Stimulated activated naive CD4-positive, alpha-beta T cell treated with Interleukin-2 at 50 U/mL for 16 hours (primary cell): ENCODE results near the gene HDAC2.
"Not testable (repeated sequence)": the region's sequence is repeated elsewhere in the genome, so short reads cannot be mapped to it uniquely, and the experiment has no call there.

Experiments
- DNase-seq: peaks from one replicate; lab custom pipeline; 2025; lab: John Stamatoyannopoulos, UW

HDAC2 gene

GRCh38 chr6:113970805-113971676 lies at the start of gene HDAC2:
HDAC2 (minus strand) TSS chr6:113971148; CDS start chr6:113970908, 240 bp downstream.
- DNase-seq, result peak; percentile 83

- DNase-seq, result no peak
These were observed 49.2 kb upstream of the HDAC2 start for GRCh38 chr6:114020196-114020595.

GRCh38 chr6:114017146-114017545 lies 46.2 kb upstream of the HDAC2 start:
- DNase-seq, result not testable (repeated sequence)

- not testable (repeated sequence) for DNase-seq
These were observed 43.2 kb upstream of the HDAC2 start for GRCh38 chr6:114014106-114014505.

- DNase-seq, result not testable (repeated sequence)
These were observed 40.5 kb upstream of the HDAC2 start for GRCh38 chr6:114011486-114011885.

GRCh38 chr6:114010540-114010939 lies 39.6 kb upstream of the HDAC2 start:
- no peak for DNase-seq

GRCh38 chr6:114009192-114009591 lies 38.2 kb upstream of the HDAC2 start:
- no peak for DNase-seq

GRCh38 chr6:114008331-114008730 lies 37.4 kb upstream of the HDAC2 start:
- no peak for DNase-seq

- peak; percentile 7 for DNase-seq
These were observed 36.6 kb upstream of the HDAC2 start for GRCh38 chr6:114007516-114007915.

- DNase-seq, result no peak
These were observed 30.4 kb upstream of the HDAC2 start for GRCh38 chr6:114001354-114001753.

GRCh38 chr6:114000069-114000468 lies 29.1 kb upstream of the HDAC2 start:
- no peak for DNase-seq

- DNase-seq, result no peak
These were observed 28.3 kb upstream of the HDAC2 start for GRCh38 chr6:113999284-113999683.

- no peak for DNase-seq
These were observed 27.9 kb upstream of the HDAC2 start for GRCh38 chr6:113998811-113999210.

- DNase-seq, result no peak
These were observed 26.2 kb upstream of the HDAC2 start for GRCh38 chr6:113997116-113997515.

- no peak for DNase-seq
These were observed 24.7 kb upstream of the HDAC2 start for GRCh38 chr6:113995634-113996033.

- no peak for DNase-seq
These were observed 24.0 kb upstream of the HDAC2 start for GRCh38 chr6:113994934-113995342.

GRCh38 chr6:113989675-113990074 lies 18.7 kb upstream of the HDAC2 start:
- DNase-seq, result no peak

- DNase-seq, result not testable (repeated sequence)
These were observed 11.7 kb upstream of the HDAC2 start for GRCh38 chr6:113982675-113983074.

- no peak for DNase-seq
These were observed 11.2 kb upstream of the HDAC2 start for GRCh38 chr6:113982055-113982550.

- DNase-seq, result no peak
These were observed 10.1 kb upstream of the HDAC2 start for GRCh38 chr6:113980937-113981554.

- DNase-seq, result no peak
These were observed 9.0 kb upstream of the HDAC2 start for GRCh38 chr6:113979937-113980336.

- DNase-seq, result no peak
These were observed 7.2 kb upstream of the HDAC2 start for GRCh38 chr6:113978084-113978675.

GRCh38 chr6:113976806-113977205 lies 5.9 kb upstream of the HDAC2 start:
- DNase-seq, result no peak
